GM18517 (cell line): ENCODE data around the gene RNU2-63P.
"Not testable (repeated sequence)": the region's sequence is repeated elsewhere in the genome, so short reads cannot be mapped to it uniquely, and the experiment has no call there.

Source experiments
- ATAC-seq: cut with Tn5 transposase; IDR thresholded peaks from one replicate; pipeline ENCODE4 v1.9.1; 2021; ENCODE audit warnings: mild to moderate bottlenecking, moderate library complexity; ENCODE audit not compliant: unreplicated experiment

The RNU2-63P gene

DNA sequence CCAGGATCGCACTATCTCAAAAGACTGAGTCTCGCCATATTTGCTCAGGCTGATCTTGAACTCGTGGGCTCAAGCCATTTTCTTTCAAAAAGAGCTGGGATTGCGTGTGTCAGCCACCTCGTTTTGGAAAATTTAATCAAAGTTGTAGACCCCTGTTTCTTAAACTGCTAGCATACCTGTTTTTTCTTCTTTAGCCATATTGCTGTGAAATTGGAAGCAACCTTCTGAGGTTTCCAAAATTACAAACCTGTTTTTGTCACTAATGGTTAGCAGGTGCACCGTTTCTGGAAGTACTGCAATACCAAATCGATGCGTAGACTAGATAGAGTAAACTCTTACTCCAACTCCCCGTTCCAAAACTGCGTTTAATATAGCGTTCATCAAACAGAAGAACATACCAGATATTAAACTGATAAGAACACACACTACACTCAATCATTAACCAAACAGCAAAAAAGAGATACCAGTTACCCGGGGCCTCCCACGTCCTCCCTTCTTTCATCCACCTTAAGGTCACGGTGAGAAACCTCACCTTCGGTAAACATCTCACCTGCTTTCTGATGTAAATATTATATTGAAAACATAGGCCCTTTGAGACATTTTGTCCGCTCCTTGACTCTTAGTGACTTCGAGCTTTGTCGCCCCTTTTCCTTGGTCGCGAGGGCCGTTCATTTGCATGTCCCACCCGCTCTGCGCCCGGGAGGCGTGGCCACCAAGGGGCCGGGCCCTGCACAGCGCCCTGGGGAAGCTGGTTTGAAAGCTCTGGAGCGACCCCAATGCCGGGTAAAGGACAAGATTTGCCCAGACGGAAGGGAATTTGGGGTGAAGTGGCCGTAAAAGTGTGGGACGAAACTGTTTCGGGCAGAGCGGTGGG is at the start of gene RNU2-63P:
Gene RNU2-63P, minus strand, starts transcription at position 462 of the 874 bp plus-strand sequence.
- peak; percentile 89 for ATAC-seq

DNA sequence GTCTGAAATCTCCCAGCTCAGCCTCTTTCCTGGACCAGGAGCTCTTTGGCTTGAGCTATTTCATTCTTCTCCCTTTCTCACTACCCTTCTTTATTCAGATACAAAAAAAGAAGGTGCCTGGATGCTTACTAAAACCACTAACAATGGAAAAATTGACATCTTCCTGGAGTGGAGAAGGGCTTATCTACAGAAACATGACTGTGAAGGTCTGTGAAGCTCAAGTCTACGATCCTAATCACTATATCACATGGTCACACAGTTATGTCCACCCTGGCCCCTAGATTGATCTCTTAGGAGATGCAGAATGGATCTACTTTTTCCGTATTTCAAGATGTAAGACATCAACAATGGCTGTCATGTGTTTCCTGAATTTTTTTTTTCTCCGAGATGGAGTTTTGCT is 44.9 kb upstream of the RNU2-63P start:
- no peak for ATAC-seq

DNA sequence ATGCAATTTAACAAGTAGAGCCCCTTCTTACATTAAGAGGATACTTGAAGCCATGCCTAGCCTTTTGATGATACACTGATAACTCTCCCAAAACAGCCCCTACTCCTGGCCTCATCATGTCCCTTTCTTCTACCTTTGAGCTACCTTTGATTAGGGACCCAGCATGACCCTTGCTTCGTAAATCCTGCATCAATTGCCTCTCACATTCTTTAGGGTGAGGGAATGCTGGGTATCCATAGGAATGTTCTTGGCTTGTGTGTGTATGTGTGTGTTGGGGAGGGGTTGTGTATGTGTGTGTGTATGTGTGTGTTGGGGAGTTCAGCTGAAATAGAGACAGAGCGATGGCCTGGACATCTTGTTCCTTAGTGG is 44.5 kb upstream of the RNU2-63P start:
- no peak for ATAC-seq

DNA sequence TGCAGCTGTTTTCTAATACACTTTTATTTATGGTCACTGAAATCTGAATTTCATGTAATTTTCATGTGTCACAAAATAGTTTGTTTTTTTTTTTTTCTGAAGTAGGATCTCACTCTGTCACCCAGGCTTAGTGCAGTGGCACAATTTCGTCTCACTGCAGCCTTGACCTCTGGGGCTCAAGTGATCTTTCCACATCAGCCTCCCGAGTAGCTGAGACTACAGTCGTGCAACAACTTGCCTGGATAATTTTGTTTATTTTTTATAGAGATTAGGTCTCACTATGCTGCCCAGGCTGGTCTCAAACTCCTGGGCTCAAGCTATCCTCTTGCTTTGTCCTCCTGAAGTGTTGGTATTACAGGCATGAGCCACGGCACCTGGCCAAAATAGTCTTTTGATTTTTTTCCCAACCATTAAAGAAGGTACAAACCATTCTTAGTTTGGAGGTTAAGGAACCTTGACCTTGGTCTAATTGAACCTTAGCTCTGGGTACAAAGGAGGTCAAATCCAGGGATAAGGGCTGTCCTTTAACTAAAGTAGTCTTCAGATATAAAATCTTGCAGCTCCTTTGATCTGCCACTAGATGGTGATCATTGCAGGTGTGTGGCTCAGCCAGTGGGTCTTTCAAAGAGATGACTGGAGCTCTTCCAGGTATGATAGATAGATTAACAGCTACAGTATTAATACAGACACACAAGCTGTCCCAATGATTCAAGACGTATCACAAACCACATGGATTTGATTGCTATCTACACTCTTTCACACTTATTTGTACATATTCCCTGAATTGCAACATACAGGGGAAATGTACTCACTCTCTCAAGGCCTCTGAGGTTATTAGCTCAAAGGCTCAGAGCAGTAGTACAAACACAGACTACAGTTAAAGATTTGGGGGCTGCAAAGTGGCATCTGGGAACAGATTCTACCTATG is 43.9 kb upstream of the RNU2-63P start:
- peak; percentile 44 for ATAC-seq

DNA sequence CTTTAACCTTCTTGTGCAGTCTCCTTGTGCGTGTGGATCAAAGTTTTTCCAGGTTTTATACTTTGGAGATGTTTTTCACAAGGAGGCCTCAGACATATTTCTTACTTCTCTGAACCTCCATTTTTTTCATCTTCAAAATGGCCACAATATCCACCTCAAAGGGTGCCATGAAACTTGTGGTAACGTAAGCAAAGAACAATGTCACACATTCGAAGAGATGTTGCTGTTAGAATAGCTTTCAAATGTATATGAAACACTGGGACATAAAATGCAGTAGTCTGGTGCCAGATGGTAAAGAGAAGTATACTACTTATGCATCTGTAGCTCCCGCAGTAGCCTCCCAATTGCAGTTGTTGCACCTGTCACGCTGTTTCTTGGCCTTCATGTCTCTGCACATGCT is 41.8 kb upstream of the RNU2-63P start:
- no peak for ATAC-seq

DNA sequence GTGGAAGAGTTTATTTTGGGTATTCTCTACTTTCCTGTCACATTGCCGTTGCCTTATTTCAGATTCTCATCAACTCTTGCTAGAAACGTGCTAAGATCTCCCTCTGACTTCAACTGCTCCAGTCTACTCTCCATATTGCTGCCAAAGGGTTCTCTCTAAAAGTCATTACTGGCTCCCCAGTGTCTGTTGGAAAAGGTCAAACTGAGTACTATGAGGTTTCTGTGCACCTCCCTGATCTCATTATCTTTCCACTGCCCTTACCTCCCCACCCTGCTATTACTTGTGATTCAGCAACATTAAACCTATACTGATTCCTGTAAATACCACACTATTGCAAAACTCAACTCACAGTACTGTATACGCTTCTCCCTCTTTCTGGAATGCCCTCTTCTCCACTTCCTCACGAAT is 41.1 kb upstream of the RNU2-63P start:
- no peak for ATAC-seq

DNA sequence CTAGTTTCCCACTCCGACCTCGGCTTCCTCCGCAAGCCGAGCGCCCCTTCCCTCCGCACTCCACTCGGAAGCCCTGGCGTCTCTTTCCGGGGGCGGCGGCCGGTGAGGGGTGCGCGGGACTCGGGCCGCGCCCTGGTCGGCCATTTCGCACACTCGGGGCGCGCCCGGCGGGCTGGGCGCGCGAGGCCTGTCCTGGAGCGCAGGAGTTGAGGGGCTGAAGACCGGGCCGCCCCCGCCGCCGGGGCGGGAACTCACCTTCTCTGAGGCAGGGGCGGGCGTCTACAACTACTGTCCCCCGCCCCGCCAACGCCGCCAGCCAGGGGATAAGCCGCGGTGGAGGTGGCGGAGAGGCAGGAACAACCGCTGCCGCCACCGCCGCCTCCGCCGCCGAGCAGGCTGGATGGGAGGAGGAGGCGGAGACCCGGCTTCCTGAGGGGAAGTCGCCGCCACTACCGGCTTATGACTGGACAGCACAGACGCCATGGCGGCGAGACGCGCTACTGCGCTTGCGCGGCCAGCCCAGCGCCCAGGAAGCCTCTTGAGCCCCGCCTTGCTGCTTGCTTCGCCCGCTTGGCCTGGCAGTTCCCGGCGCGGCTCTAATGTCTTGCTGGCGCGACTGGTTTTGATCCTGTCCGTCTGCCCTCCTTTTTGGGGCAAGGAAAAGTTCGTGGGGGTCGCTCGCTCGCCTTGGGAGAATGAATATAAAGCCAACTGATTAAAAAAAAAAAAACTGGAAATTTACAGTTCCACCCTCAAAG is 39.2 kb upstream of the RNU2-63P start, which contains the start of gene KRCC1:
Gene KRCC1, minus strand, starts transcription at position 413 of the 758 bp plus-strand sequence. CDS start 27,220 bp downstream, outside the sequence.
- ATAC-seq = peak; percentile 92

DNA sequence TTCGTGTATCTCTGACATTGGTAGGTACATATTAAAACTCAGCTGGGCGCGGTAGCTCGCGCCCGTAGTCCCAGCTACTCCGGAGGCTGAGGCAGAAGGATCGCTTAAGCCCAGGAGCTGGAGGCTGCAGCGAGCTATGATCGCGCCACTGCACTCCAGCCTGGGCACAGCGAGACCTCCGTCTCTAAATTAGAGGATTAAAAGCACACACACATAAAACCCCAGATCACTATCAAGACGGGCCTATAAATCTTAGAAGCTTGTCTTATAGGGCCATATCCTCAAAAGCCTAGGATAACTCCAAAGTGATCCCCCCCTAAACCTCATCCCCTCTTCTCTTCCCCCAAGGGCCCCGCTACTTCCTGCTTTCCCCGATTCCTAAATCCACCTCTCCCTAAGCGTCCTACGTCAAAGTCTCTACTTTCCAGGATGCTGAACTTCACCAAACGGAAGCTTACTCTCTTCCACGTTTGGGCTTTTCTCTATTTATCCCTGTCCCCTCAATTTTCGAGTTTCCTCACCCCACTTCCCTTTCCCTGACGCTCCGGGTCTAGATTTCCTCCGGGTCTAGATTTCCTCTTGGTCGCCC is 38.5 kb upstream of the RNU2-63P start:
- no peak for ATAC-seq

DNA sequence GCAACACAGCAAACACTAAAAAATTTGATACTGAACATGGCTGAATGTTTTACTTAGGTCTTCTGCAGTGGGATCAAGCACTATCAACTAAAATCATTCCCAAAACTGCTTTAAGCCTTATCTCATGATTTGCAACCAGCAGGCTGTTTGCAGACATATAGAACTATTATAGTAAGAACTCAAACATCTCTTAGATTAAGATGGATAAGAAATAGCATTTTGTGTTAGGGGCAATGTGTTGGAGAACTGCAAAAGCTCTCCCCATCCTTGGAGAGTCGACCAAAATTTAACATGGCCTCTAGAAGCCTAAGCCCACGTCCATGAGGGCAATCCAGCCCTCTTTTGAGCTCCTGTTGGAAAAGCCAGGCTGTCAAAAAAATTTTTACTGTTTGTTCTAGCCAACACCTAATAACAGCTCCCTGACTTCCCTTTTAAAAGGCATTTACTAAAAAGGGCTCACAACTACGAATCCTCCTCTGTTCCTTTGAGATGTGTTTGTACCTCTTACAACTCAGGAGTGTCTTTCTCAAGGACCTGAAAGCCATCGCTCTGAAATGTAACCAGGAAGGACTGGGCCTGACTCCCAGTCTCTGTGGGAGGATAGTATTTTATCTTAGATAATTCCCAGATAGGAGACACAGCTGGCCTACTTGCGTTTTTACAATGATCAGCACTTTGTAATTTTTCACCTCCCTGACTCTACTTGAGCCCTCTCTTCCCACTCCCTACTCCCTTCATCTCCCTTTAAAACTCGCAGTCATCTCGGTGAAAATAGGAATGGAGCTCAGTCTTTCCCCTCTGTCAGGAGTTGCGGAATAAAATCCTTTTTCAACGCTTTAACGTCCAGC is 37.8 kb upstream of the RNU2-63P start:
- ATAC-seq = no peak

DNA sequence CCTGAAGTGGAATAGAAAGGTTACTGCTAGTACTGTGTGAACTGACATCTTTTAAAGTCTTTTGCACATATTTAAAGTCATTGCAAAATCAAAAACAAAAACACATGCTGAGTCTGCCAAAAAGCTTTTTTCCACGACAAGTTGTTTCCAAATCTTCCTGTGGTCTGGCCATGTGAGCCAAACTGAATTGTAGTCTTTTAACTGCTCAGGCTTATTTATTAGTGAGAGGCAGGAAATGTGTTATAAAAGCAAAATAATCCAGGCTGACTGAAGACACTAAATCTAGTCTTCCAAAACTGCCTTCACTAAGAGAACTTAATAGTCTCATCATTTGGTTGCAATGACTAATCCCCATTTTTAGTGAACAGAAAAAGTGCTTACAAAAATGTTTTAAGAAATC is 36.9 kb upstream of the RNU2-63P start:
- no peak for ATAC-seq

DNA sequence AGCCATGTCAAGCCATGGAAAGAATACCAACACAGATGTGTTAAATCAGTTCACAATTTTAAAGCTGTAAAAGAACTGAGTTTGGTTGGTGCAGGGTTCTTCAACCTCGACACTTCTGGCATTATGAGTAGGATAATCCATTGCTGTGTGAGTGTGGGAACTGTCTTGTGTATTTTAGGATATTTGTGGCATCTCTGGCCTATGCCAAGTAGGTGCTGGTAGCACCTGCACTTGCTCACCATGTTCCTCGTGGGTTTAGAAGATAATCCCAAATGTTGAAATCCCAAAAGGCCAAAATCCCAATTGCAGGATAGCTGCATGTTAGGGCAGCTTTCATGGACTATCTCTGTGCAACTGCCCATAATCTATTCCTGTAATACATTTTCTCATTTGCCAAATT is 35.4 kb upstream of the RNU2-63P start:
- no peak for ATAC-seq

DNA sequence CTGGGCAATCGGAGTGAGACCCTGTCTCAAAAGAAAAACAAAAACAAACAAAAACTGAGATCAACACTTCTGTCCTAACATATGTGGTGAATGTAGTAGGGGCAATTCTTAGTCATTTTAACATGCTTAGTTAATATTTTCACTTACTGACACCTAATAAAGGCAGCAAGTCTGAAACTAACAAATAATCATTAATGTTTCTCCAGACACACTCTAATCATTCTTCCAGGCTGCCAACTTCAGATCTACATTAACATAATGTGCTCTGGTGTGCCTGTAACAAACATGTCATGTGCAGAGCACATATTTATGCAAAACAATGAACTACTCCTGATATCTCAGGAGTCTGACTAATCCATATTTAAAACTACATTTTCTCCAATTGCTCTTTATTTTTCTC is 33.3 kb upstream of the RNU2-63P start:
- no peak for ATAC-seq

DNA sequence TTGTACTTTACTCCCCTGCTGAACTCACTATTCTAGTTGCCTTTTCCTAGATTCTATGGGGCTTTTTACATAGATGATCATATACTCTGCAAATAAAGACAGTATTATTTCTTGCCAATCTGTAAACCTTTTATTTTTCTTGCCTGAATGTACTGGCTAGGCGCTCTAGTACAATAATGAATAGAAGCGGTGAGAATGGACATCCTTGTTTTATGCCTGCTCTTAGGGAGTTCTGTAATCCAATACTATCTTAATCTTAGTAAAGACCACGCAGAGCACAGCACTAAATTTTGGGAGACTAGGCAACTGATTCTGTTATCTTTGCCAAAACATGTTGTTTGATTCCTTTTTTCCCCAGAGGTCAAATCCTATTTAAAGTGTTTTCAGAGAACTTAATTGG is 32.2 kb upstream of the RNU2-63P start:
- ATAC-seq = no peak

DNA sequence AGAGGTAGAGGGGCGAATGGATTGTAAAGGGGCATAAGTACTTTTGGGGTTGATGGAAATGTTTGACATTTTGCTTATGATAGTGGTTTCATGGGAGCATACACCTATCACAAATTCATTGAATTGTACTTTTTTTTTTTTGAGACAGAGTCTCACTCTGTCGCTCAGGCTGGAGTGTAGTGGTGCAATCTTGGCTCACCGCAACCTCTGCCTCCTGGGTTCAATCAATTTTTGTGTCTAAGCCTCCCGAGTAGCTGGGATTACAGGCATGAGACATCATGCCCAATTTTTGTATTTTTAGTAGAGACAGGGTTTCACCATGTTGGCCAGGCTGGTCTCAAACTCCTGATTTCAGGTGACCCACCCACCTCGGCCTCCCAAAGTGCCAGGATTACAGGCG is 29.2 kb upstream of the RNU2-63P start:
- not testable (repeated sequence) for ATAC-seq

DNA sequence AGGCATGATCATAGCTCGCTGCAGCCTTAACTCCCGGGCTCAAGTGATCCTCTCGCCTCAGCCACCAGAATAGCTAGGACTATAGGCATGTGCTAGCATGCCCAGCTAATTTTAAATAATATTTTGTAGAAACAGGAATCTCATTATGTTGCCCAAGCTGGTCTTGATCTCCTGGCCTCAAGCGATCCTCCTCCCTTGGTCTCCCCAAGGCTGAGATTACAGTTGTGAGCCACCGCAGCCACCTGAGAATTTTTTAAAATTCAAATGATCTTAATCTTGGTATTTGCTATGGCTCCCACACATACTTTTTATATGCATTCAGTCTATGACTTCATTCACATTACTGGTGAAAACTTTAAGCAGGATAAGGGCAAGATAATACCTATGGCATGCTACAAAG is 26.1 kb upstream of the RNU2-63P start:
- ATAC-seq = no peak

DNA sequence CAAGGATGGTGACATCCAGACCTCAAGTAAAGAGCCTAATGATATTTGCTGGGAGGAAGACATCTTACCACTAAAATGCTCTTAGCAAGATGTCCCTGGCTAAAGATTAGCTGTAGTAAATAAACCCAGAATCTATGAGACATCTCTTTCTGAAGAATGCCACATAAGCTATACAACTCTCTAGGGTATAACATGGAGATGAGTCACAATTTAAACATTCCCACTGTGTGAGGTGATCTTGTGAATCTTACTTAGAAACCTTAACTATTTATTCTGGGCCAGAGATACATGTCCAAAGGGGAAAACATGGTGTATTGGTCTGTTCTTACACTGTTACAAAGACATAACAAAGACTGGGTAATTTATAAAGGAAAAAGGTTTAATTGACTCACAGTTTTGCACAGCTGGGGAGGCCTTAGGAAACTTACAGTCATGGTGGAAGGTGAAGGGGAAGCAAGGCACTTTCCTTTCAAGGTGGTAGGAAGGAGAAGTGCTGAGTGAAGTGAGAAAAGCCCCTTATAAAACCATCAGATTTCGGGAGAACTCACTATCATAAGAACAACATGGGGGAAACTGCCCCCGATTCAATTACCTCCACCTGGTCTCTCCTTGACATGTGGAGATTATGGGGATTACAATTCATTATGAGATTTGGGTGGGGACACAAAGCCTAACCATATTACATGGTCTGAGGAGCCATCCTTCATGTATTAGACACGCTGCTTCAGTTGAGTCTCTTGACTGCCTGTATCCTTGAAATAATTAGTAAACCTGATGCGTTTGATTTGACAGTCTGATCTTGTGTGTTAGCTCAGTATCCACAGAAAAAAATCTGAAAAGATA is 22.1 kb upstream of the RNU2-63P start:
- ATAC-seq = no peak

DNA sequence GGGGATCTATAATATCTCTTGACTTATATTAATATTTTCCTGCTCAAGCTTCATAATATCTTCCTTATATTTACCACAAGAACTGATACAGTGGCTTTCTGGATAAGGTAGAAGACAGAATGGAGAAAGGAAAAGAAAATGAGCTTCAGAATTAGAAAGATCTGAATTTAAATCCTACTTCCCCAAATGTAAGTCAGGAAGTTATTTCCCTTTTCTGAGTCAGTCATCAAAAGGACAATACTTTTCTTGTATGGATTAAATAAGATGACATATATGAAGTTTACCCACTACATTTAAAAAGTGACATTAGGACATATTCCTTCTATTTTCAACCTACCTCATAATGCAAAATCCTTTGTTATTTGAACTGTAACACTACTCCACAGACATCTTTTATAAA is 20.3 kb upstream of the RNU2-63P start:
- no peak for ATAC-seq

DNA sequence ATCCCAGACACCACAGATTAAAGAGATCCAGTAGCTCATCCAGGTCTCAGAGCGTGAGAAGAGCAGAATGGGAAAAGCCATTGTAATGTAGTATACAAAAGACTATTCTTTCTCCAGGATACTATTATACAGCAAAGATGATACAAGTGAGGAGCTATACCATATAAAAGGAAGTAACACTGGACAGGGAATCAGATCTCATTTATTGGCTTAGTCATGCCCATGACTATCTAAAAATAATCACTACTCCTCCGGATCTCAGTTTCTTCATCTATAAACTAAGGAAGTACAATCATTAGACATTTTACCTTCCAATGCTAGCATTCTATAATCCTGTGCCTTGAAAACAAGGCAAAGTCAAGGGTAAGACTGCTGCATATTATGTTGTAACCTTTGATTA is 19.8 kb upstream of the RNU2-63P start:
- no peak for ATAC-seq
